HG02970 (cell line): ENCODE data around the gene CACNA2D2.

Experiments used
- ATAC-seq: cut with Tn5 transposase; IDR thresholded peaks from one replicate; pipeline ENCODE4 v1.9.1; 2021; ENCODE audit warnings: mild to moderate bottlenecking, moderate library complexity, moderate number of reproducible peaks; ENCODE audit not compliant: unreplicated experiment, low FRiP score

Gene CACNA2D2

GRCh38 chr3:50408443-50408944 lies 94.9 kb downstream of the CACNA2D2 start:
- ATAC-seq = no peak

- ATAC-seq = no peak
These were observed 96.9 kb downstream of the CACNA2D2 start for GRCh38 chr3:50406487-50406886.

- no peak for ATAC-seq
These were observed 98.2 kb downstream of the CACNA2D2 start for GRCh38 chr3:50405249-50405648.

GRCh38 chr3:50401978-50402595 lies 101.3 kb downstream of the CACNA2D2 start:
- no peak for ATAC-seq

GRCh38 chr3:50396502-50396901 lies 106.9 kb downstream of the CACNA2D2 start:
- no peak for ATAC-seq

GRCh38 chr3:50395070-50395860 lies 108.2 kb downstream of the CACNA2D2 start:
- no peak for ATAC-seq

- no peak for ATAC-seq
These were observed 110.4 kb downstream of the CACNA2D2 start for GRCh38 chr3:50393061-50393460.

GRCh38 chr3:50392101-50392715 lies 111.2 kb downstream of the CACNA2D2 start:
- no peak for ATAC-seq

- ATAC-seq = no peak
These were observed 112.8 kb downstream of the CACNA2D2 start for GRCh38 chr3:50390508-50391224.

GRCh38 chr3:50389414-50389767 lies 114.0 kb downstream of the CACNA2D2 start:
- no peak for ATAC-seq

- no peak for ATAC-seq
These were observed 114.6 kb downstream of the CACNA2D2 start for GRCh38 chr3:50388720-50389413.

GRCh38 chr3:50388016-50388719 lies 115.3 kb downstream of the CACNA2D2 start:
- no peak for ATAC-seq

GRCh38 chr3:50385754-50386153 lies 117.7 kb downstream of the CACNA2D2 start:
- ATAC-seq = no peak

GRCh38 chr3:50383750-50384149 lies 119.7 kb downstream of the CACNA2D2 start:
- ATAC-seq = no peak

- ATAC-seq = no peak
These were observed 120.7 kb downstream of the CACNA2D2 start for GRCh38 chr3:50382722-50383121.

GRCh38 chr3:50381383-50381782 lies 122.1 kb downstream of the CACNA2D2 start:
- no peak for ATAC-seq

- no peak for ATAC-seq
These were observed 122.9 kb downstream of the CACNA2D2 start for GRCh38 chr3:50380405-50381085.

GRCh38 chr3:50378757-50379156 lies 124.7 kb downstream of the CACNA2D2 start:
- ATAC-seq = no peak

- ATAC-seq = no peak
These were observed 125.4 kb downstream of the CACNA2D2 start for GRCh38 chr3:50378024-50378423.
